Measurements from ENCODE around the gene ULK1.

Gene ULK1

DNA sequence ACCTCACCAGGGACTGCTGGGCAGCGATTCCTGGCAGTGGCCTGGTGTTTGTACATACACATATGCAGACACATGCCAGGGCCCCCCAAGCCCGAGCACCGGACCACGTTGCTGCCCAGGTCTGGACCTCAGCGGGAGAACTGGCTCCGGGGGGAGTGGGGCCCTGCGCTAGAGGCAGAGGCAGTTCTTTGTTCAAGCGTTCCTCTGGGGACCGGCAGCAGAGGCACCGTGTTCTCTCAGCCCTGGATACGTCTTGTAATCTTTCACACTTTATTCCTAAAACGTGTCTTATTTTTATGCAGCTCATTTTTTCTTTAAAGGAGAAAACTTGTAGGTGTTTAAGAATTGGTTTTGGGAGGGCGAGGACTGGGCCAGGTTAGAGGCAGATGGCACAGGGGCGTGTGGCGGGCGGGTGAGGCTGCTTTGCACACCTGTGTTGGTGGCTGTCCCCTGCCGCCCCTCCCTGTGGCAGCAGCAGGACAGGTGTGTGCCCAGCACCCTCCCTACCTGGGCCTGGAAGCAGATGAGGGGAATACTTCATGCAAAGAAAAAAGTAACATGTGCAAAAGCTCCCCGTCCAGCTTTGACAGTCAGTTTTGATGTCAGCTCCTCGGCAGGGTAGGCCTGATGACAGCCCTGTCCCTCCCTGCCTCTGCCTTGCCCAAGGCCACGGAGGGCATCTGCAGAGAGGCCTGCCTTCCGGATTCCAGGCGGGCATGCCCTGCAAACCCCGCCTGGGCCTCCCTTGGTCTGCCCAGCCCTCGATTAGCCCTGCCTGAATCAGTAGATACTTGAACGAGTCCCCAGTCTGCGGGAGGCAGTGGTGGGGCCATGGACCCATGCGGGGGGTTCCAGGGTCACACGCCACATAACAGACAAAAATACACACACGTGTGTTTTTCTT lies 27.7 kb downstream of the ULK1 start:
- DNase-seq: peak in 1 of 2 experiments; percentile 25

DNA sequence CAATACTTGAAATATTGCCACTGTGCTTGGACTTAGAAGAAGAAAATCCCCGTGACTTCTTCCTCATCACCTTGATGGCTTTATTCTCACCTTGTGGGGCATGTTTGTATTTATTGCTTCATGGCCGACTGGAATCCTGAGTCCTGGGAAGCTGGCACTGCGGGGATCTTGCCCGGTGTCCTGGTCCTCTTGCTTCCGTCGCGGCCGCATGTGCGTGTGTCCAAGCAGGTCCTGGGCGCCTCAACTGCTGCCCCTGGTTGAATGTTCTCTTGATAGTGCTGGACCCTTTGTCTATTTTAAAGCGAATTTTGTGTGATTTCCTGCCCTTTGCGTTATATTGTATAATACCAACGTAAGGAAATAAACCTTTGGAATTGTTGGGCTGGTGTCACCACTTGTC lies 28.4 kb downstream of the ULK1 start:
- no peak for DNase-seq

DNA sequence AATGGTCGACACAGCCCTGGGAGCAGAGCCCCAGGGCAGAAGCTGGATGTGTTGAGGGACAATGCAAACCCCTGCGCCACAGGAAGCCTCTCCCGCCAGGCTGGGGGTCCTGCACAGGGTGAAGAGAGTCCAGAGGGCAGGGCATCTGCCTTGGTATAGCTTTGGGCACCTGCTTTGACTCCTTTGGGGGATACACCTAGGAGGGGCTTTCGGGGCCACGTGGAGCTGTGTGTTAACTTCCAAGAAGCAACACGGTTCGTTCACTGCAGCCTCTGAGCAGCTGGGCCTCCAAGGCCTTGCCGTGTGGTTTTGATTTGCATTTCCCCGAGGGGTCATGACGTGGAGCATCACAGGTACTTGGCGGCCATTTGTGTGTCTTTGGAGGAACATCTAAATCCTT lies 28.8 kb downstream of the ULK1 start:
- DNase-seq: peak; percentile 45 to 85

DNA sequence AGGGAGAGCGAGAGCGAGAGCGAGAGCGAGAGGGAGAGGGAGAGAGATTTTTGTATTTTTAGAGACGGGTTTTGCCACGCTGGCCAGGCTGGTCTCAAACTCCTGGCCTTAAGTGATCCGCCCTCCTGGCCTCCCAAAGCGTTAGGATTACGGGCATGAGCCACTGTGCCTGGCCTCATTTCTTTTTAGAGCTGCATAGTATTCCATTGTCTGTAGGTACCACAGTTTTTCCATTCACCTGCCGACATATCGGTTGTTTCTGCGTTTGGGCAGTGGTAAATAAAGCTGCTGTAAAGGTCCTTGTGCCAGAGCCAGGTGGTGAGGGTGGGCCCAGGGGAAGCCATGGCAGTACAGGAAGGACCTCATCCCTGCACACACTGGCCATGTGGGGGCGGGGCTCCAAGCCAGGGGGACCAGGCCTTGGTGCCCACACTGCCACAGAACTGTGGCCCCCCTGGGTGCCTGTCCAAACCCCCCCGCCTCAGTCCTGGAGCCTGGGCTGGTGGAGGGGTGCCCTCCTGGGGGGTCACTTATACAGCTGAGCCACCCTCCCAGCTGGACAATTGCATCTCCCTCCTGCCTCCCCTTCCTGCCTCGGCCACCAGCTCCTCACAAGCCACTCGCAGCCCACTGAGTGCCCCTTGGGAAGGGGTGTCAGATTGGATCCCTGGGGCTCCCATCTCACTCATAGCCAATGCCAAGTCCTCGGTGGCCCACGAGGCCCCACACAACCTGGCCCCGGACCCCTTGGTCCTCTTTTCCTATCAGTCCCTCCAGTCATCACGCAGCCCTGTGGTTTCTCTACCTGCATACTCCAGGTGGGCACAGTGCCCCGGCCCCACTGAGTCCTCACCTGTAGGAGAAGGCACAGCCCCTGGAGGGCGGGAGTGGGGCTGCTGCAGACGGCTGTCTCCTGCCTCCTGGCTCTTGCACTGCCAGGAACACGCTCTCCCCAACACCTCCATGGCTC lies 33.0 kb downstream of the ULK1 start:
- DNase-seq: peak in 1 of 2 experiments; percentile 20

DNA sequence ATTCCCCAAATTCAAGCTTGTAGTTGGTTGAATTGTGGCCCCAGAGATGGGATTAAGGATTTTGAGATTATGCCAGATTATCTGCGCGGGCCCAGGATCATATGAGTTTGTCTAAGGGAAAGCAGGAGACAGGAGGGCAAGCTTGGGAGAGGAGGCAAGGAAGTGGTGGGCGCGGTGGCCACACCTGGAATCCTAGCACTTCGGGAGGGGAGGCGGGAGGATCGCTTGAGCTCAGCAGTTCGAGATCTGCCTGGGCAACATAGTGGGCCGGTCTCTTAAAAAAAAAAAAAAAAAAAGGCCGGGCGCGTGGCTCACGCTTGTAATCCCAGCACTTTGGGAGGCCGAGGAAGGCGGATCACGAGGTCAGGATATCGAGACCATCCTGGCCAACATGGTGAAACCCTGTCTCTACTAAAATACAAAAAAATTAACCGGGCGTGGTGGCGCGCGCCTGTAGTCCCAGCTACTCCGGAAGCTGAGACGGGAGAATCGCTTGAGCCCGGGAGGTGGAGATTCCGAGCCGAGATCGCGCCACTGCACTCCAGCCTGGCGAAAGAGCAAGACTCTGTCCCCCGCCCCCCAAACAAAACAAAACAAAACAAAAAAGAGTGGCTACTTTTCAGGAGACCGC lies 33.8 kb downstream of the ULK1 start:
- peak in 1 of 2 experiments; percentile 59 for DNase-seq

DNA sequence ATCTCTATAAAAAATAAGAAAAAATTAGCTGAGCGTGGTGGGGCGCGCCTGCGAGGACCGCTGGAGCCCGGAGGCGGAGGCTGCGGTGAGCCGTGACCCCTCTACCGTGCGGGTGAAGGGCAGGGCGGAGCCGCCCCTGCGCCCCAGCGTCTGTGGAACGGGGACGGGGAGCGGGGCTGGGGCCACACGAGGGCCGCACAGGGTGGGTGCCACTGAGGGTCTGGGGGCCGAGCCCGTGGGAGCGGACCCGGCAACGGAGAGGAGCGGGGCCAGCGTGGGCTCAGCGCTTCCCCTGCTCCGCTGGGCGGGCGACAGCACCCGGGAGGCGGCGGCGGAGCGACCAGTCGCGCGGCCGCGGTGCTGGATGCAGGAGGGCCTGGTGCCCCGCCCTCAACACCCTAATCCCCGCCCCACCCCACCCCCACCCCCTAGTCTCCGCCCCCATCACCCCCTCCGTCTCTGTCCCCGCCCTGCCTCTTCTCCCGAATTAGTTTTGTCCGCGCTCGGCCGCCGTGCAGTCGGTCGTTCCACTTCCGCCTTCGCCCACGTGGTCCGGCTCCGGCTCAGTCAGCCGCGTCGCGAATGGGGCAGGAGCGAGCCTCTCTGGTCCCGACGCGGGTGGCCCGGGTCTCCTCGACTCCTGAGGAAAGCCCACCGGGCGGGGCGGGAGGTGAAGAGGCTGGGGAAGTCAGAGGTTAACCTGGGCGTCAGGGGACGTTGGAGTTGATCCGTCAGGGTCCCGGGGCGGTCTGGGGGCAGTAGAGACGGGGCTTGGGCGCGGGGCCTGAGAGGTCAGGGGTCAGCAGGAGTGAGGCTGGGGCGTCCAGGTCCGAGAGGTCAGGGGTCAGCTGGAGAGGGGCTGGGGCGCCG lies 34.5 kb downstream of the ULK1 start, which contains the start of gene PUS1:
PUS1 (plus strand) TSS at position 566 of the 870 bp plus-strand sequence. CDS start 447 bp downstream, outside the sequence.
- DNase-seq: peak; percentile 85 to 96

DNA sequence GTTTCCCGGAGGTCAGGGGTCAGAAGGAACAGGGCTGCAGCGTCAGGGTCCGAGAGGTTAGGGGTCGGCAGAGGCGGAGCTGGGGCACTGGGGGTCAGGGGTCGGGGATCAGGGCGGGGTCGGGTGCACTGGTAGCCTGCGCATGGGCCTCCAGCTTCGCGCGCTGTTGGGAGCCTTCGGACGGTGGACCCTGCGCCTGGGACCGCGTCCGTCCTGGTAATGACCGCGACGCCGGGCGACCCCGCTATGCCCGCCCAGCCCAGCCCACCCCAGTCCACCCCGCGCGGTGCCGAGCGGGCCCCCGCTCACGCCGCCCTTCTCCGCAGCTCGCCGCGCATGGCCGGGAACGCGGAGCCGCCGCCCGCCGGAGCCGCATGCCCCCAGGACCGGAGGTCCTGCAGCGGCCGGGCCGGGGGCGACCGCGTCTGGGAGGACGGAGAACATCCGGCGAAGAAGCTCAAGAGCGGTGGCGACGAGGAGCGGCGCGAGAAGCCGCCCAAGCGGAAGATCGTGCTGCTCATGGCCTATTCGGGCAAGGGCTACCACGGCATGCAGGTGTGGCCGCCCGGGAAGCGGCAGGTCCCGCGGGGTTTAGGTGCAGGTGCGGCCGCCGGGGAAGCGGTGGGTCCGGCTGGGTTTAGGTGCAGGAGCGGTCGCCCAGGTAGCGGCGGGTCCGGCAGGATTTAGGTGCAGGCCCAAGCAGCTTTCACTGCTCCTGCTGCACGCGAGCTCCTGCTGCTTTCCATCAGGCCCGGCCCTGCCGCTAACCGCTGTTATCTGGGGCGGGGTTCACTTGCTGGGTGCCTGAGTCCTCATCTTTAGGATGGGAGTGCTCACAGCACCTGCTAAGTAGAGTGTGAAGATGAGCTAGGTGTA lies 35.4 kb downstream of the ULK1 start:
- peak; percentile 25 to 53 for DNase-seq

DNA sequence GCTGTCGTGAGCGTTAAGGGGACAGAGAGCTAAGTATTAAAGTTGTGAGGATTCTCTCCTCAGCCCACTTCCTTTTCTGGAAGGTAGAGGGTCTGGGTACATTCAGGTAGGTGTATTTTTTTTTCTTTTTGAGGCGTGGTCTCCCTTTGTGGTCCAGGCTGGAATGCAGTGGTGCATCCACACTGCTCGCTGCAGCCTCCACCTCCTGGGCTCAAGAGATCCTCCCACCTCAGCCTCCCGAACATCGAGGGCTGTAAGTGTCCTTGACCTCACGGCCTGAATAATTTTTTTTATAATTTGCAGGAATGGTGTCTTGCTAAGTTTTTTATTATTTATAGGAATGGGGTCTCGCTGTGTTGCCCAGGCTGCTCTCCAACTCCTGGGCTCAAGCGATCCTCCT lies 36.1 kb downstream of the ULK1 start:
- no peak for DNase-seq

DNA sequence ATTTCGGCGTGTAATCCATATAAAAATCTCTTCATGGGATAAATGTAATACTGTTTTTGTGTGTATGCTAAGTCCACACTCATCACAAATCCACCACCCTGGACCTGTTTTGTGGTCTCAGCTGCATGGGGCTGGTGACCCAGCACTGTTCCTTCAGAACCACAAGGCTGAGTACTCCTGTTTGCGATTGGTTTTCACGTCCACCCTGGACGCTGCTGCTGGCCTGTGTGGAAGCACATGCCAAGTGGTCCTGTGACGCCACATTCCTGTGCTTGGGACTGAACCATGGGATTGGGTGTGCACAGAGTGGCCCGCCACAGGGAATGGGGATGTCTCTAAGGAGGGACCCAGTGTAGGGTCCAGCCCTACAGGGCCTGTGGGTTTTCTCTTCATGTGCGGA lies 39.0 kb downstream of the ULK1 start:
- no peak for DNase-seq

DNA sequence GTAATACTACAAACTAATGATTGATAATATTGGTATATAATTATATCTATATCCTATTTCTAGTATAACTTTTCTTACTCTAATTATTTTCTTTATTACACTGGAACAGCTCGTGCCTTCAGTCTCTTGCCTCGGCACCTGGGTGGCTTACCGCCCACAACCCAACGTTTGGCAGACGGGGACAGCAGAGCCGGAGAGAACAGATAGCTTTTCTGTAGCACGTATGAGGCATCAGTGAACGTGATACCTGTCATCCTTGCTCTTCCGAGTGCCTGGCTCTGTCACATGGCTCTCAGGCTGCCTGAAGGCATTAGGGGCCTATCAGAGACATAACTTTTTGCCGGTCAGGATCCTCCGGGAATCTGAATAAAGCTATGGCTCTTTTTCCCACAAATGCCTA lies 40.1 kb downstream of the ULK1 start:
- DNase-seq: no peak

DNA sequence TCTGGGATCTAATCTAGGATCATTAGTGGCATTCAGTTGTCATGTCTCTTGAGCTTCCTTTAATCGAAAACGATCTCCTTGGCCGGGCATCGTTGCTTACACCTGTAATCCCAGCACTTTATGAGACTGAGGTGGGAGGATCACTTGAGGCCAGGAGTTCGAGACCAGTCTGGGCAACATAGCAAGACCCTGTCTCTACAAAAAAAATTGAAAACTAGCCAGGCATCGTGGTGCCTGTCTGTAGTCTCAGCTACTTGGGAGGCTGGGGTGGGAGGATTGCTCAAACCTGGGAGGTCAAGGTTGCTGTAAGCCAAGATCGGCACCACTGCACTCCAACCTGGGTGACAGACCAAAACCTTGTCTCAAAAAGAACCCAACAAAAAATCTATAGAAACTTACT lies 43.7 kb downstream of the ULK1 start:
- DNase-seq: no peak

DNA sequence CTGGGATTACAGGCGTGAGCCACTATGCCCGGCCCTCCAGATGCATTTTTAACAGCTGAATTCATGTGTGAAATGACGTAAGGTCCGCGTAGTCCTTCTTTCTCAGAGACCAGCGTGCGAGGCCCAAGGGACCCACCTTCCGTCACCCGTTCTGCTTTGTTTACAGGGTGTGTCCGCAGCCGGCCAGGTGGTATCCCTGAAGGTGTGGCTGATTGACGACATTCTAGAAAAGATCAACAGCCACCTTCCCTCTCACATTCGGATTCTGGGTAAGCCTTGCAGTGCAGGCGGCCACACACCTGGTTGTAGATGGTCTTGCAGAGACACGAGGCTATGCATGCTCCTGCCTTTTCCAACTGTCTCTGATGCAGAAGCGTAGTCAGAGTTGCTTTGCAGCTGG lies 44.6 kb downstream of the ULK1 start:
- DNase-seq: peak in 1 of 2 experiments; percentile 46

DNA sequence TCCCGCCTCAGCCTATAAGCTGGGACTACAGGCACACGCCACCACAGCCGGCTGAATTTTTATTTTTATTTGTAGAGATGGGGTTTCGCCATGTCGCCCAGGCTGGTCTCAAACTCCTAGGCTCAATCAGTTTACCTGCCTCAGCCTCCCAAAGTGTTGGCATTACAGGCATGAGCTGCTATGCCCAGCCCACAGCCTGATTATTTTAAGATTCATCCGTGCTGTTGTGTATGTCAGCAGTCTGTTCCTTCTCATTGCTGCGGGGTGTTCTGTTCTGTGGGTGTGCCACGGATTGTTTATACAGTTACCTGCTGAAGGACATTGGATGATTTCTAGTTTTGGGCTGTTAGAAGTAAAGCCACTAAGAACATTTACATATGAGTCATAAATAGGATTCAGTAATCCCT lies 45.7 kb downstream of the ULK1 start:
- no peak for DNase-seq

DNA sequence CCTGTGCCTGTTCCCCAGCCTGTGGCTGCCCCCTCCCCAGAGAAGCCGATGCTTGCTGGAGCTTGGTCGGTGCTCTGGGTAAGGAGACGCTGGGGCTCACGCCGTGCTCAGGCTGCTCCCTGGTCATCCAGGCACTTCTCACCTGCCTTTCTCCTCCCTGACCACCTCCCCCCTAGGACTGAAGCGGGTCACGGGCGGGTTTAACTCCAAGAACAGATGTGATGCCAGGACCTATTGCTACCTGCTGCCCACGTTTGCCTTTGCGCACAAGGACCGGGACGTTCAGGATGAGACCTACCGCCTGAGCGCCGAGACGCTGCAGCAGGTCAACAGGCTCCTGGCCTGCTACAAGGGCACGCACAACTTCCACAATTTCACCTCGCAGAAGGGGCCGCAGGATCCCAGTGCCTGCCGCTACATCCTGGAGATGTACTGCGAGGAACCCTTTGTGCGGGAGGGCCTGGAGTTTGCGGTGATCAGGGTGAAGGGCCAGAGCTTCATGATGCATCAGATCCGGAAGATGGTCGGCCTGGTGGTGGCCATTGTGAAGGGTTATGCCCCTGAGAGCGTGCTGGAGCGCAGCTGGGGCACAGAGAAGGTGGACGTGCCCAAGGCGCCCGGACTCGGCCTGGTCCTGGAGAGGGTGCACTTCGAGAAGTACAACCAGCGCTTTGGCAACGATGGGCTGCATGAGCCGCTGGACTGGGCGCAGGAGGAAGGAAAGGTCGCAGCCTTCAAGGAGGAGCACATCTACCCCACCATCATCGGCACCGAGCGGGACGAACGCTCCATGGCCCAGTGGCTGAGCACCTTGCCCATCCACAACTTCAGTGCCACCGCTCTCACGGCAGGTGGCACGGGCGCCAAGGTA lies 46.9 kb downstream of the ULK1 start:
- no peak for DNase-seq

DNA sequence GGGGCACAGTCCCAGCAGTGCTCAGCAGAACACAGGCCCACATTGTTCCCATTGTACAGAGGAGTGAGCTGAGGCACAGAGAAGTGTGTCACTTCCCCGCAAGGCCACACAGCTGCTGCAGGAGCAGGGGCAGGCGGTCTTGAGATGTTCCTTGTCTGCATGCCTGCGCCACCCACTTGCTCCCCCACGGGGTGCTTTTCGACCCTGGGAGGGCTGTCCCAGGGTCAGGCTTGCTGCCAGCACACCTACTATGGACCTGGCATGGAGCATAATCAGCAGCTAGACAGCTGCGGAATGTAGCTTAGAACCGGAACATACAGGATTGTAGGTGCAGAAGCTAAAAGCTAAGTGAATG lies 47.5 kb downstream of the ULK1 start:
- no peak for DNase-seq

DNA sequence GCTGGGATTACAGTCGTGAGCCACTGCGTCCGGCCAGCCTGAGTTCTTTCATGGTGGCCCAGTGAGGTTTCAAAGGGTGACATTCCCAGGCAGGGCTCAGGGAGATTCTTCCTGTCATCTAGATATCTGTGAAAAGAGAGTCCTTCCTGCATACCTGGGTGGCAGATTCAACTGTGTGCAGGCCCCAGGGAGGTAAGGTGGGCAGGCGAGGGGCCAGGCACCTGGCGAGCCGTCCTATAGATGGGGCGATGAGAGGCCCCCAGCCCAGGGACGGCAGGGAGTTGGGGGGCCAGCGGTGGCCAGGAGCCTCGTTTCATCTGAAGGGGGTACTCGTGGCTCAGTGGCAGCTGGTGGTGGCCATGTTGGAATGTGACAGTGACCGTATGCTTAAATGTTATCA lies 48.2 kb downstream of the ULK1 start:
- DNase-seq: no peak

DNA sequence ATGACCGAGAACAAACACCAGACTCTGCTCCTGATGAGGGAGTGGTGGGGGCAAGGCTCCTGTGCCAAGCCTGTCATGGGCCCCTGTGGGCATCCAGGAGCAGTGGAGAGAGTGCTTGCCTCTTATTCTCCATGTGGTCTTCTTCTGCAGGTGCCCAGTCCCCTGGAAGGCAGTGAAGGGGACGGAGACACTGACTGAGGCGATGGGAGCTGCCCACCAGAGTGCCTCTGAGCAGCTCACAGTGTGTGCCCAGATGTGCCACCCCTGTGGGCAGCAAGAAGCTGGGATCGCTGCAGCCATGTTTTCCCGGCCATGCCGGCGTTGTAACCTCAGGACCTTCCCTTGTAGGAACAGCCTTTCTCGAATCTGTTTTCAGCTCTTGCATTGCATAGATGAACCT lies 49.0 kb downstream of the ULK1 start:
- no peak for DNase-seq

DNA sequence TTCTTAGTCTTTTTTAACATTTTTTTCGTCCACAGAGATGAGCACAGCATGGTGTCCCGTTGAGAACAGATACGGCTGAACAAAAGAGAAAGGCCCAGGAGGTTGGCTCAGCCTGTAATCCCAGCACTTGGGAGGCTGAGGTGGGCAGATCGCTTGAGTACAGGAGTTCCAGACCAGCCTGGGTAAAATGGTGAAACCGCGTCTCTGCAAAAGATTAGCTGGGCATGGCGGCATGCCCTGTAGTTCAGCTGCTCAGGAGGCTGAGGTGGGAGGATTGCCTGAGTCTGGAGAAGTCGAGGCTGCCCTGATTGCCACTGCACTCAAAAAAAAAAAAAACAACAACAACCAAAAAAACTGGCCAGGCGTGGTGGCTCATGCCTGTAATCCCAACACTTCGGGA lies 49.5 kb downstream of the ULK1 start:
- no peak for DNase-seq

DNA sequence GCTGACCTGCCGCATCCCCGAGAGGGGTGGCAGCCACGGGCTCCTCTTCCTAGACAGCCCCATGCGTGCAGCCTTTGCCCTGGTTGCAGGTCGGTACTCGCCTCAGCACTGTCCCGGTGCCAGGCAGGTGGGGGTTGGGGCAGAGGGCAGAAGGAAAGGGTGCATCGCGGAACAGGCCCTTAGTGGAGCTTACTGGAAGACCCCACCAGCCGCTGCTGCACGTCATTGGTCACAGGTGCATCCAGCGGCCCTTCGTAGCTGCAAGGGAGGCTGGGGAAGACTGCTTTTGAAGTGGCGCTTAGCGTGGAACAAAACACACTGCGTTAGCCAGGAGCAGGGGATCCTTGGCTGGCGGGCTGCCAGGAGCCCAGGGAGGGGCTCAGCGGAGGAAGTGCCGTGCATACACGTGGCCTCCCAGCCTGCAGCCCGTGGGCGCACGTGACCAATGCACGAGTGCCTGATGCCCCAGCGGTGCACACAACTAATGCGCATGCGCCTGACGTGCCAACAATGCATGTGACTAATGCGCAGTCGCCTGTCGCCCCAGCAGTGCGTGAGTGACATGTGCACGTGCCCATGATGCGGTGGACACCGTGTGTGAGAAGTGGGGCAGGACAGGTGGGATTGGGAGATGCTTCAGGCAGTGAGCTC lies 50.3 kb downstream of the ULK1 start:
- DNase-seq: no peak

DNA sequence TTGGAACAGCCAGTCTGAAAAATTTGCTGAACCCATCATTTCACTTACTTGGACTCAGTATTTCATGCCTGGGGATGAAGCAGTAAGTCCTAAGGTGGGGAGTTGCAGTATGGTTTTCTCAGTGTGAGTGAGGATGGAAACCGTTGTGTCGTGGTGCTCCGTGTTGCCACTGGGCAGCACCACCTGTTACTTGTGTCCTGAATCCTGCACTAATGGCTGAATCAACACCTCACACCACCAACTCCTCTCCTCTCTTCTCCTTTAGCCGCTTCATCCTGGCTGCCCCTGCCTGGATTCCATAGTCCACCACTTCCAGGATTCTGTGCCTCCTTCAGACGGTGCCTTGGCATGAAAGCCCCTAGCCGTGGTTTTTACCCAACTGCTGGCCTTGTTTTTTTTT lies 52.3 kb downstream of the ULK1 start:
- DNase-seq: no peak

Data from NCI-H526 (cell line).